Neural cell (in vitro differentiated cells): Measurements from ENCODE around the gene FAM118B.

Source experiments
- CTCF ChIP-seq: fragments of 450-650 bp; IDR thresholded peaks from 2 replicates; pipeline ENCODE4 v1.5.1; 2014; ENCODE audit warnings: antibody characterized with exemption, mild to moderate bottlenecking, moderate library complexity; ENCODE audit not compliant: poor library complexity, severe bottlenecking
- EP300 ChIP-seq: fragments of 450-650 bp; conservative IDR thresholded peaks from 2 replicates; pipeline ENCODE4 v1.6.1; 2014; ENCODE audit warnings: antibody characterized with exemption, mild to moderate bottlenecking, moderate library complexity; ENCODE audit not compliant: poor library complexity, severe bottlenecking
- EZH2 ChIP-seq: fragments of 200-600, 300-800 bp; shearing (Covaris generic), sonication (generic); IDR thresholded peaks from 2 replicates; pipeline ENCODE4 v1.6.1; 2014; ENCODE audit warnings: antibody characterized with exemption, low read length, borderline replicate concordance, mild to moderate bottlenecking; ENCODE audit not compliant: insufficient read depth, poor library complexity, severe bottlenecking
- MXI1 ChIP-seq: fragments of 450-650 bp; conservative IDR thresholded peaks from 2 replicates; pipeline ENCODE4 v1.6.1; 2014; ENCODE audit warnings: antibody characterized with exemption, mild to moderate bottlenecking; ENCODE audit not compliant: poor library complexity, severe bottlenecking
- POLR2AphosphoS5 ChIP-seq: IDR thresholded peaks from 2 replicates; pipeline ENCODE4 v1.6.1; 2012
- SMC3 ChIP-seq: fragments of 450-650 bp; conservative IDR thresholded peaks from 2 replicates; pipeline ENCODE4 v1.6.1; 2014; ENCODE audit warnings: antibody characterized with exemption, mild to moderate bottlenecking, moderate library complexity; ENCODE audit not compliant: poor library complexity

GRCh38 chr11:126164781-126165180 lies 46.8 kb upstream of the FAM118B start:
- no peak for TF ChIP-seq CTCF
- TF ChIP-seq POLR2AphosphoS5: no peak
- no peak for TF ChIP-seq SMC3
- TF ChIP-seq EZH2: no peak
- no peak for TF ChIP-seq EP300
- no peak for TF ChIP-seq MXI1
